ENCODE data around the gene TBC1D8. TPM values are rescaled to one million over a fixed set of nuclear protein-coding genes. Genes with fewer than 3 reads are reported as not detected.

TBC1D8 gene
- total and polyA plus RNA-seq, 9 of the 15 experiments (the other 6 are each of a cell fraction or from before 2014, with no cell fraction given): 0.36 to 1.3 (median 0.82) TPM

GRCh38 chr2:101007415-101008345 lies 143.5 kb downstream of the TBC1D8 start (continued):
- TF ChIP-seq HEY1 (CRISPR knock-in tag; IDR thresholded peaks at IDR 0.05; ENCODE audit: borderline replicate concordance): no peak

GRCh38 chr2:101006065-101006715 lies 145.0 kb downstream of the TBC1D8 start:
- Histone ChIP-seq H3K27me3 (ENCODE audit: control insufficient read depth in 2 of 2, insufficient read depth in 2 of 2, low read length in 2 of 2) (no peaks in the 10 kb centered on the region), H3K4me3 (no peak overlapping the region), H3K9ac (ENCODE audit: insufficient read depth in 1 of 2, low read depth in 2 of 2, low read length in 2 of 2) (no peak overlapping the region), H3K9me3 (replicated peaks; ENCODE audit: control insufficient read depth, insufficient read depth, low read depth, low read length) (no peaks in the 10 kb centered on the region), H4K20me1 (replicated peaks; ENCODE audit: control insufficient read depth, insufficient read depth, low read length) (peaks cover 25% of the 10 kb centered on the region; the same call in 1 of the 2 replicates), H3K79me2 (ENCODE audit: control insufficient read depth, insufficient read depth, low read length) (peaks cover 54% of the 10 kb centered on the region), H3K9me1 (ENCODE audit: control insufficient read depth, insufficient read depth, low read length) (no peaks in the 10 kb centered on the region), H3K36me3 (ENCODE audit: control insufficient read depth, insufficient read depth, low read length) (peaks cover 73% of the 10 kb centered on the region), H3K4me1 (replicated peaks in 1 of 2; ENCODE audit: control insufficient read depth in 2 of 2, insufficient read depth in 2 of 2, low read length in 2 of 2) (peaks cover 18% of the 10 kb centered on the region in 2 experiments; a peak in 4 of 5 replicates), H3K27ac (ENCODE audit: extremely low read depth, low read depth, low read length) (no peak overlapping the region), H2AFZ (ENCODE audit: low read depth, low read length) (no peak overlapping the region), H3K4me2 (ENCODE audit: insufficient read depth, low read length) (no peak overlapping the region)
- in situ Hi-C loops (cut with MboI): no loop called here
- no TSS peak for BruUV-seq (replicated peaks)
- ATAC-seq: no peak
- CTCF ChIA-PET (ENCODE audit: low intra/inter-chr PET ratio): no interaction called here
- no peak for FAIRE-seq
- intact Hi-C loops (cut with micrococcal nuclease): no loop called here
- WGBS (ENCODE audit: insufficient coverage, low coverage, missing lambda C conversion rate): 88% methylated on average over 4 of the region's 4 CpGs
- no peak for DNase-seq (ENCODE audit: extremely low read depth in 1 of 4, low spot score in 3 of 4)
- POLR2A ChIA-PET: no interaction called here
- TF ChIP-seq HMBOX1 (IDR thresholded peaks at IDR 0.05) (no peak), ZNF561 (CRISPR knock-in tag; conservative IDR thresholded peaks at IDR 0.05) (no peak), HDAC2 (IDR thresholded peaks at IDR 0.05) (no peak), ZNF311 (CRISPR knock-in tag; IDR thresholded peaks at IDR 0.05) (no peak), PPARD (CRISPR knock-in tag; IDR thresholded peaks at IDR 0.05) (no peak), POLR2AphosphoS2 (IDR thresholded peaks at IDR 0.05; ENCODE audit: low read length) (peak; percentile 72; the same call in 1 of the 2 replicates), ZNF668 (CRISPR knock-in tag; IDR thresholded peaks at IDR 0.05) (no peak), MAFG (tag; conservative IDR thresholded peaks at IDR 0.05) (no peak), DNMT1 (IDR thresholded peaks at IDR 0.05) (no peak), ZBTB9 (CRISPR knock-in tag; IDR thresholded peaks at IDR 0.05) (no peak), MTA1 (IDR thresholded peaks at IDR 0.05; ENCODE audit: borderline replicate concordance) (no peak), POLR2A (conservative IDR thresholded peaks at IDR 0.05) (peak; percentile 2; the same call in 1 of the 2 replicates), CAMTA2 (CRISPR knock-in tag; conservative IDR thresholded peaks at IDR 0.05) (no peak)

All from K562 (cell line).